Measurements from ENCODE around the gene HIGD1A. TPM values are rescaled to one million over a fixed set of nuclear protein-coding genes. Genes with fewer than 3 reads are reported as not detected.

Gene HIGD1A
- total and polyA plus RNA-seq, 2 experiments from 2014 or later: 102 to 144 TPM

DNA sequence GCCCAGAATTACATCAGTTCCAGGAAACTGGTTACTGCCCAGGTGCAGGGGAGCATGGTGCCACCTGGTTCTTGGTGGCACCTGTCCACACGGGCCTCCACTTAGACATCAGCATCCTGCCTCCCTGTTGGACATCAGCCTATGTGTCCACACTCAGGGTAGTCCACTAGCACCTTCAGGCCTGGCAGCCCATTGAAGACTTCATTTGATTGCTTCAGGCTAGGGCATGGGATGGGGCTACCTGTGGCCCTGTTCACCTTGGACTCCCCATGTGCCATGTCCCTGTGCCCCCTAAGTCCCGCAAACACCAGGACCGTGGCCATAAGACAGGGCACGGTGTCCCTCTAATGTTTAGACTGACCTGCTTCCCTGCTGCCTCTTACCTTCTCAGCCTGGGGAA, 40.5 kb upstream of the HIGD1A start:
- H3K4me3 Mint-ChIP-seq: no peak overlapping the region
- no peak overlapping the region for H3K27ac Mint-ChIP-seq
- Histone ChIP-seq H3K27ac (ENCODE audit: low read depth) (no peak overlapping the region), H3K4me3 (no peak overlapping the region), H3F3A (replicated peaks; ENCODE audit: low read depth) (no peaks in the 10 kb centered on the region), H3K4me2 (no peak overlapping the region), H4K20me1 (replicated peaks; ENCODE audit: insufficient read depth) (no peaks in the 10 kb centered on the region), H2AFZ (no peak overlapping the region), H3K79me2 (replicated peaks; ENCODE audit: insufficient read depth) (no peaks in the 10 kb centered on the region), H3K4me1 (ENCODE audit: insufficient read depth) (no peaks in the 10 kb centered on the region; the same call in 1 of the 2 replicates), H3K27me3 (ENCODE audit: insufficient read depth) (no peaks in the 10 kb centered on the region), H3K9me2 (ENCODE audit: insufficient read depth) (peaks cover 4% of the 10 kb centered on the region; the same call in 1 of the 2 replicates), H3K36me3 (ENCODE audit: insufficient read depth) (no peaks in the 10 kb centered on the region)
- H3K36me3 Mint-ChIP-seq (ENCODE audit: low read depth): no peaks in the 10 kb centered on the region
- no peak for ATAC-seq
- no peak for DNase-seq (ENCODE audit: low spot score)
- peaks cover 6% of the 10 kb centered on the region for H3K27me3 Mint-ChIP-seq (ENCODE audit: insufficient read depth, low read depth, poor library complexity)
- no peak for TF ChIP-seq POLR2AphosphoS5 (IDR thresholded peaks at IDR 0.05; ENCODE audit: low read depth)
- TF ChIP-seq ZNF331 (CRISPR knock-in tag; IDR thresholded peaks at IDR 0.05; ENCODE audit: low read depth): no peak
- TF ChIP-seq, protein P1, sequence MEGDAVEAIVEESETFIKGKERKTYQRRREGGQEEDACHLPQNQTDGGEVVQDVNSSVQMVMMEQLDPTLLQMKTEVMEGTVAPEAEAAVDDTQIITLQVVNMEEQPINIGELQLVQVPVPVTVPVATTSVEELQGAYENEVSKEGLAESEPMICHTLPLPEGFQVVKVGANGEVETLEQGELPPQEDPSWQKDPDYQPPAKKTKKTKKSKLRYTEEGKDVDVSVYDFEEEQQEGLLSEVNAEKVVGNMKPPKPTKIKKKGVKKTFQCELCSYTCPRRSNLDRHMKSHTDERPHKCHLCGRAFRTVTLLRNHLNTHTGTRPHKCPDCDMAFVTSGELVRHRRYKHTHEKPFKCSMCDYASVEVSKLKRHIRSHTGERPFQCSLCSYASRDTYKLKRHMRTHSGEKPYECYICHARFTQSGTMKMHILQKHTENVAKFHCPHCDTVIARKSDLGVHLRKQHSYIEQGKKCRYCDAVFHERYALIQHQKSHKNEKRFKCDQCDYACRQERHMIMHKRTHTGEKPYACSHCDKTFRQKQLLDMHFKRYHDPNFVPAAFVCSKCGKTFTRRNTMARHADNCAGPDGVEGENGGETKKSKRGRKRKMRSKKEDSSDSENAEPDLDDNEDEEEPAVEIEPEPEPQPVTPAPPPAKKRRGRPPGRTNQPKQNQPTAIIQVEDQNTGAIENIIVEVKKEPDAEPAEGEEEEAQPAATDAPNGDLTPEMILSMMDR (conservative IDR thresholded peaks at IDR 0.05; ENCODE audit: low read depth in 2 of 2): no peak
- no peak for TF ChIP-seq STAT1 (IDR thresholded peaks at IDR 0.05; ENCODE audit: unreplicated experiment)
- no peak for TF ChIP-seq JUNB (IDR thresholded peaks at IDR 0.05; ENCODE audit: unreplicated experiment)
- TF ChIP-seq, protein P2, sequence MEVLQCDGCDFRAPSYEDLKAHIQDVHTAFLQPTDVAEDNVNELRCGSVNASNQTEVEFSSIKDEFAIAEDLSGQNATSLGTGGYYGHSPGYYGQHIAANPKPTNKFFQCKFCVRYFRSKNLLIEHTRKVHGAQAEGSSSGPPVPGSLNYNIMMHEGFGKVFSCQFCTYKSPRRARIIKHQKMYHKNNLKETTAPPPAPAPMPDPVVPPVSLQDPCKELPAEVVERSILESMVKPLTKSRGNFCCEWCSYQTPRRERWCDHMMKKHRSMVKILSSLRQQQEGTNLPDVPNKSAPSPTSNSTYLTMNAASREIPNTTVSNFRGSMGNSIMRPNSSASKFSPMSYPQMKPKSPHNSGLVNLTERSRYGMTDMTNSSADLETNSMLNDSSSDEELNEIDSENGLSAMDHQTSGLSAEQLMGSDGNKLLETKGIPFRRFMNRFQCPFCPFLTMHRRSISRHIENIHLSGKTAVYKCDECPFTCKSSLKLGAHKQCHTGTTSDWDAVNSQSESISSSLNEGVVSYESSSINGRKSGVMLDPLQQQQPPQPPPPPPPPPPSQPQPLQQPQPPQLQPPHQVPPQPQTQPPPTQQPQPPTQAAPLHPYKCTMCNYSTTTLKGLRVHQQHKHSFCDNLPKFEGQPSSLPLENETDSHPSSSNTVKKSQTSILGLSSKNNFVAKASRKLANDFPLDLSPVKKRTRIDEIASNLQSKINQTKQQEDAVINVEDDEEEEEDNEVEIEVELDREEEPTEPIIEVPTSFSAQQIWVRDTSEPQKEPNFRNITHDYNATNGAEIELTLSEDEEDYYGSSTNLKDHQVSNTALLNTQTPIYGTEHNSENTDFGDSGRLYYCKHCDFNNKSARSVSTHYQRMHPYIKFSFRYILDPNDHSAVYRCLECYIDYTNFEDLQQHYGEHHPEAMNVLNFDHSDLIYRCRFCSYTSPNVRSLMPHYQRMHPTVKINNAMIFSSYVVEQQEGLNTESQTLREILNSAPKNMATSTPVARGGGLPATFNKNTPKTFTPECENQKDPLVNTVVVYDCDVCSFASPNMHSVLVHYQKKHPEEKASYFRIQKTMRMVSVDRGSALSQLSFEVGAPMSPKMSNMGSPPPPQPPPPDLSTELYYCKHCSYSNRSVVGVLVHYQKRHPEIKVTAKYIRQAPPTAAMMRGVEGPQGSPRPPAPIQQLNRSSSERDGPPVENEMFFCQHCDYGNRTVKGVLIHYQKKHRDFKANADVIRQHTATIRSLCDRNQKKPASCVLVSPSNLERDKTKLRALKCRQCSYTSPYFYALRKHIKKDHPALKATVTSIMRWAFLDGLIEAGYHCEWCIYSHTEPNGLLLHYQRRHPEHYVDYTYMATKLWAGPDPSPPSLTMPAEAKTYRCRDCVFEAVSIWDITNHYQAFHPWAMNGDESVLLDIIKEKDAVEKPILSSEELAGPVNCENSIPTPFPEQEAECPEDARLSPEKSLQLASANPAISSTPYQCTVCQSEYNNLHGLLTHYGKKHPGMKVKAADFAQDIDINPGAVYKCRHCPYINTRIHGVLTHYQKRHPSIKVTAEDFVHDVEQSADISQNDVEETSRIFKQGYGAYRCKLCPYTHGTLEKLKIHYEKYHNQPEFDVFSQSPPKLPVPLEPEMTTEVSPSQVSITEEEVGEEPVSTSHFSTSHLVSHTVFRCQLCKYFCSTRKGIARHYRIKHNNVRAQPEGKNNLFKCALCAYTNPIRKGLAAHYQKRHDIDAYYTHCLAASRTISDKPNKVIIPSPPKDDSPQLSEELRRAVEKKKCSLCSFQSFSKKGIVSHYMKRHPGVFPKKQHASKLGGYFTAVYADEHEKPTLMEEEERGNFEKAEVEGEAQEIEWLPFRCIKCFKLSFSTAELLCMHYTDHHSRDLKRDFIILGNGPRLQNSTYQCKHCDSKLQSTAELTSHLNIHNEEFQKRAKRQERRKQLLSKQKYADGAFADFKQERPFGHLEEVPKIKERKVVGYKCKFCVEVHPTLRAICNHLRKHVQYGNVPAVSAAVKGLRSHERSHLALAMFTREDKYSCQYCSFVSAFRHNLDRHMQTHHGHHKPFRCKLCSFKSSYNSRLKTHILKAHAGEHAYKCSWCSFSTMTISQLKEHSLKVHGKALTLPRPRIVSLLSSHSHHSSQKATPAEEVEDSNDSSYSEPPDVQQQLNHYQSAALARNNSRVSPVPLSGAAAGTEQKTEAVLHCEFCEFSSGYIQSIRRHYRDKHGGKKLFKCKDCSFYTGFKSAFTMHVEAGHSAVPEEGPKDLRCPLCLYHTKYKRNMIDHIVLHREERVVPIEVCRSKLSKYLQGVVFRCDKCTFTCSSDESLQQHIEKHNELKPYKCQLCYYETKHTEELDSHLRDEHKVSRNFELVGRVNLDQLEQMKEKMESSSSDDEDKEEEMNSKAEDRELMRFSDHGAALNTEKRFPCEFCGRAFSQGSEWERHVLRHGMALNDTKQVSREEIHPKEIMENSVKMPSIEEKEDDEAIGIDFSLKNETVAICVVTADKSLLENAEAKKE (CRISPR knock-in tag; IDR thresholded peaks at IDR 0.05): no peak
- no peak for TF ChIP-seq EZH2phosphoT487 (IDR thresholded peaks at IDR 0.05; ENCODE audit: unreplicated experiment)
- no peak for TF ChIP-seq EZH2 (IDR thresholded peaks at IDR 0.05; ENCODE audit: low read depth, unreplicated experiment)
- H3K9me3 Mint-ChIP-seq: no peaks in the 10 kb centered on the region
- peaks cover 15% of the 10 kb centered on the region for H3K4me1 Mint-ChIP-seq
